ENCODE data around the gene DPEP2NB. TPM values are rescaled to one million over a fixed set of nuclear protein-coding genes. Genes with fewer than 3 reads are reported as not detected.

DPEP2NB gene
- total and polyA plus RNA-seq, 4 donors, result not detected

- H3K27me3 ChIP-seq (ENCODE audit: control insufficient read depth in 4 of 4, insufficient read depth in 4 of 4, low read length in 3 of 4), result no peaks in the 10 kb centered on the region
- H3K4me1 ChIP-seq (ENCODE audit: control insufficient read depth in 4 of 4, insufficient read depth in 4 of 4, low read length in 3 of 4), result no peaks in the 10 kb centered on the region
- no peak overlapping the region for H3K4me3 ChIP-seq (ENCODE audit: low read depth in 1 of 3, low read length in 3 of 3)
- DNase-seq (ENCODE audit: low spot score), result no peak
- H3K36me3 ChIP-seq (ENCODE audit: control insufficient read depth in 4 of 4, insufficient read depth in 3 of 4, low read depth in 1 of 4, low read length in 3 of 4), result no peaks in the 10 kb centered on the region
- no peaks in the 10 kb centered on the region for H3K9me3 ChIP-seq (ENCODE audit: control insufficient read depth in 4 of 4, low read length in 3 of 4)
- no peak for TF ChIP-seq TAF1 (conservative IDR thresholded peaks at IDR 0.05)
- TF ChIP-seq RAD21 (IDR thresholded peaks at IDR 0.05), result no peak
- TF ChIP-seq HNF4G (IDR thresholded peaks at IDR 0.05), result no peak
- TF ChIP-seq FOXA2 (IDR thresholded peaks at IDR 0.05), result no peak
- no peak for TF ChIP-seq ATF3 (IDR thresholded peaks at IDR 0.05)
- TF ChIP-seq NR2F2 (IDR thresholded peaks at IDR 0.05), result no peak
- no peak for TF ChIP-seq CTCF (IDR thresholded peaks at IDR 0.05; ENCODE audit: low read depth, low read length, missing input control)
- TF ChIP-seq ZBTB33 (IDR thresholded peaks at IDR 0.05), result no peak
- no peak for TF ChIP-seq HNF4A (conservative IDR thresholded peaks at IDR 0.05)
- no peak overlapping the region for H3K27ac ChIP-seq (ENCODE audit: low read depth in 1 of 2, low read length in 2 of 2)
- H3K9ac ChIP-seq (ENCODE audit: low read depth in 1 of 2, low read length in 2 of 2), result no peak overlapping the region
- 69% methylated on average over 5 of the region's 5 CpGs for WGBS
Observed at GRCh38 chr16:67977005-67977404, 38.7 kb downstream of the DPEP2NB start.

- WGBS, result 99% methylated on average over 2 of the region's 2 CpGs
- no peak overlapping the region for H3K9ac ChIP-seq (ENCODE audit: low read depth in 1 of 2, low read length in 2 of 2)
- TF ChIP-seq ZBTB33 (IDR thresholded peaks at IDR 0.05) (no peak), SP1 (IDR thresholded peaks at IDR 0.05) (no peak), TAF1 (conservative IDR thresholded peaks at IDR 0.05) (no peak), JUND (IDR thresholded peaks at IDR 0.05) (no peak), YY1 (IDR thresholded peaks at IDR 0.05) (no peak), EGR1 (IDR thresholded peaks at IDR 0.05; ENCODE audit: low read depth in 2 of 2) (no peak), HNF4A (conservative IDR thresholded peaks at IDR 0.05) (no peak), ATF3 (IDR thresholded peaks at IDR 0.05) (no peak), MAX (IDR thresholded peaks at IDR 0.05) (no peak), CTCF (IDR thresholded peaks at IDR 0.05; ENCODE audit: low read depth, low read length, missing input control) (no peak), REST (IDR thresholded peaks at IDR 0.05) (no peak), GABPA (IDR thresholded peaks at IDR 0.05 in 1 of 2, conservative IDR thresholded peaks at IDR 0.05 in 1 of 2) (no peak), FOXA2 (IDR thresholded peaks at IDR 0.05) (no peak), FOXA1 (IDR thresholded peaks at IDR 0.05) (no peak)
Observed at GRCh38 chr16:67976205-67976604, 39.5 kb downstream of the DPEP2NB start.

More at GRCh38 chr16:67976205-67976604, 39.5 kb downstream of the DPEP2NB start:
- H3K27ac ChIP-seq (ENCODE audit: low read depth in 1 of 2, low read length in 2 of 2), result no peak overlapping the region
- H3K4me3 ChIP-seq (ENCODE audit: low read depth in 1 of 3, low read length in 3 of 3), result no peak overlapping the region
- no peak for DNase-seq (ENCODE audit: low spot score)
- H3K9me3 ChIP-seq (ENCODE audit: control insufficient read depth in 4 of 4, low read length in 3 of 4), result no peaks in the 10 kb centered on the region
- H3K36me3 ChIP-seq (ENCODE audit: control insufficient read depth in 4 of 4, insufficient read depth in 3 of 4, low read depth in 1 of 4, low read length in 3 of 4), result no peaks in the 10 kb centered on the region
- H3K27me3 ChIP-seq (ENCODE audit: control insufficient read depth in 4 of 4, insufficient read depth in 4 of 4, low read length in 3 of 4), result no peaks in the 10 kb centered on the region
- H3K4me1 ChIP-seq (ENCODE audit: control insufficient read depth in 4 of 4, insufficient read depth in 4 of 4, low read length in 3 of 4), result no peaks in the 10 kb centered on the region

Data from liver (tissue), 9 donors.